HG02840 (cell line): ENCODE data around the gene KCNE2.
"Not testable (repeated sequence)": the region's sequence is repeated elsewhere in the genome, so short reads cannot be mapped to it uniquely, and the experiment has no call there.

Experiments used
- ATAC-seq: cut with Tn5 transposase; IDR thresholded peaks from one replicate; pipeline ENCODE4 v1.9.1; 2021; ENCODE audit warnings: mild to moderate bottlenecking, moderate library complexity, moderate number of reproducible peaks; ENCODE audit not compliant: unreplicated experiment, low FRiP score

KCNE2 gene

GRCh38 chr21:34405686-34406085 lies 41.9 kb downstream of the KCNE2 start:
- ATAC-seq = not testable (repeated sequence)

DNA sequence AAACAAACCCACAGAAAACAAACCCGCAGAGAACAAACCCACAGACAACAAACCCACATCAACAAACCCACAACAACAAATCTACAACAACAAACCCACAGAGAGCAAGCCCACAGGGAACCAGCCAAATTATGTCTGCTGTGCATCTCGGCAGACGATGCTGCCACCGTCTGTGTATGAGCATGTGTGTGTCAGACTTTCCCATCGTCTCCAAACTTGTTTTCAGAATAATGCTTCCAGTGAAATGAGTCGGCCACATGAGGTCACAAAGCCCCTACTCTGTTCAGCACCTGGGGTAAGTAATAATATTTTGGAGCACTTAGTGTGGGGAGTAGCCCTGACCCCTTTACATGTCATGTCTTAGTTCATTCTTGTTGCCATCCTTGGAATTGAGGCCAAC lies 42.3 kb downstream of the KCNE2 start:
- not testable (repeated sequence) for ATAC-seq

DNA sequence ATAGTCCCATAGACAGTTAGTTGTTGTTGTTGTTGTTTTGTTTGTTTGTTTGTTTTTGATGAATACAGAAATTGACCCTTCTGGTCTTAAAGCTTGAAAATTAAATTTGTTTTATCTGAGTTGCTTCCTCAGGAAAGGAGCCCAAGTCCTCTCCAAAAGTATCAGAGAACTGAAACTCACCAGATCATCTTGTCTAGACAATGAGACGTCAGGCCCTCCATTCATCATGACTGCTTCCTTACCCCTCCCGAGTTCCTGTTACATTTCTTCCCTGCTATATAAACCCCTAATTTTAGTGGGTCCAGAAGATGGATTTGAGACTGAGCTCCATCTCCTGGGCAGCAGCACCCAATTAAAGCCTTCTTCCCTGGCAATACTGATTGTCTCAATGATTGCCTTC lies 42.9 kb downstream of the KCNE2 start:
- not testable (repeated sequence) for ATAC-seq

- ATAC-seq = not testable (repeated sequence)
These were observed 43.5 kb downstream of the KCNE2 start for GRCh38 chr21:34407294-34407693.

DNA sequence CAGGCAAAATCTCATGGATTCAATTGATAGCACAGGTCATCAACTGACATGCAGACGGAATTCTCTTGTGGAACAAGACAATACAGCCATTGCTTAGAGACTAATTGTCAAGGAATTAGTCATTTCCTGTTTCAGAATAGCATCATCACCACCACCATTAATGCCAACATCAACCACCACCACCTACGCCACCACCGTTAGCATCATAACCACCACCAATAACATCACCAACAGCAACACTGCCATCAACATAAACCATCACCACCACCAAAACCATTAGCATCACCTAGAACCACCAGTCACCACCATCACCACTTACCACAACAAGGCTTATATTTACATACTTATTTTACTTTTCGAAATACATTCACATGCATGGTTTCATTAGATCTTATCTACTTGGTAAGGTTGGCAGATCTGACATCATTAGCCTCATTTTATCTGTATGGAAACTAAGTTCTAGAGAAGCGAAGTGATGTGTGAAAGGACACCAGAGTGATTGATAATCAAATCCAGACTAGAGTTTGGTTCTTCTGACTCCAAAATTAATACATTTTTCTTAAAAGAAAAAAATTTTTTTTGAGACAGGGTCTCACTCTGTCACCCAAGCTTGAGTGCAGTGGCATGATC lies 53.8 kb downstream of the KCNE2 start:
- ATAC-seq = not testable (repeated sequence)
